ENCODE measurements around the gene TNFSF12.

DNA sequence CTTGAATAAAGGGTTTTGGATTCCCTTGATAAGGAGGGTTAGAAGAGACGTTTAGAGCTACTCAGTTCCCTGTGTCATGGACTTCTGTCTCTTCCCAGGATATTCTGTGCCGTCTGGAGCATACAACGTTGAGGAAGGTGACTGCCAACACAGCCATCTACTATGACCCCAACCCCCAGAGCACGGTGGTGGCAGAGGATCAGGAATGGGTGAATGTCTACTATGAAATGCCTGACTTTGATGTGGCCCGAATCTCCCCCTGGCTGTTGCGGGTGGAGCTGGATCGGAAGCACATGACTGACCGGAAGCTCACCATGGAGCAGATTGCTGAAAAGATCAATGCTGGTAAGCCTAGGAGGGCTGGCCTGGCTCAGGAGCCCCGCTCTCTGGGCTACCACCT lies 40.0 kb upstream of the TNFSF12 start:
- TF ChIP-seq, protein P1, sequence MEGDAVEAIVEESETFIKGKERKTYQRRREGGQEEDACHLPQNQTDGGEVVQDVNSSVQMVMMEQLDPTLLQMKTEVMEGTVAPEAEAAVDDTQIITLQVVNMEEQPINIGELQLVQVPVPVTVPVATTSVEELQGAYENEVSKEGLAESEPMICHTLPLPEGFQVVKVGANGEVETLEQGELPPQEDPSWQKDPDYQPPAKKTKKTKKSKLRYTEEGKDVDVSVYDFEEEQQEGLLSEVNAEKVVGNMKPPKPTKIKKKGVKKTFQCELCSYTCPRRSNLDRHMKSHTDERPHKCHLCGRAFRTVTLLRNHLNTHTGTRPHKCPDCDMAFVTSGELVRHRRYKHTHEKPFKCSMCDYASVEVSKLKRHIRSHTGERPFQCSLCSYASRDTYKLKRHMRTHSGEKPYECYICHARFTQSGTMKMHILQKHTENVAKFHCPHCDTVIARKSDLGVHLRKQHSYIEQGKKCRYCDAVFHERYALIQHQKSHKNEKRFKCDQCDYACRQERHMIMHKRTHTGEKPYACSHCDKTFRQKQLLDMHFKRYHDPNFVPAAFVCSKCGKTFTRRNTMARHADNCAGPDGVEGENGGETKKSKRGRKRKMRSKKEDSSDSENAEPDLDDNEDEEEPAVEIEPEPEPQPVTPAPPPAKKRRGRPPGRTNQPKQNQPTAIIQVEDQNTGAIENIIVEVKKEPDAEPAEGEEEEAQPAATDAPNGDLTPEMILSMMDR (IDR thresholded peaks at IDR 0.05): no peak
- no peak for TF ChIP-seq POLR2AphosphoS5 (IDR thresholded peaks at IDR 0.05; ENCODE audit: insufficient read depth in 1 of 2, low read depth in 1 of 2)
